HepG2 (cell line): ENCODE results near the gene LRRC27. TPM values are rescaled to one million over a fixed set of nuclear protein-coding genes. Genes with fewer than 3 reads are reported as not detected.
A peak's percentile ranks its signal among the peaks of the same experiment; 100 is the strongest.

ENCODE experiments used
- ATAC-seq: fragments of 200-7000 bp; cut with Tn5 transposase; 3 replicates; pipeline ENCODE4 v1.9.1; 2020; ENCODE audit warnings: mild to moderate bottlenecking, moderate library complexity
- BruUV-seq: library from RNA; stranded (reverse); fragments of 400-500 nt; replicated peaks from 2 replicates; lab custom pipeline; 2021; lab: Mats Ljungman, UMichigan
- CTCF ChIA-PET: fragments of 300-600 bp; formaldehyde crosslinking; extraction: SDS; loops from one replicate; lab custom pipeline; 2021; ENCODE audit warnings: low total read pairs, inconsistent platforms, low intra/inter-chr PET ratio; lab: Yijun Ruan, JAX
- POLR2A ChIA-PET: fragments of 350-600 bp; sonication (Branson Sonifier 250); formaldehyde crosslinking; loops from one replicate; lab custom pipeline; 2020; ENCODE audit warnings: antibody characterized with exemption, inconsistent platforms; lab: Yijun Ruan, JAX
- DNase-seq: peaks from one replicate; pipeline ENCODE4 v3.0.0-alpha.2; 2015; ENCODE audit warnings: low spot score
- FAIRE-seq: peaks from 3 replicates; lab custom pipeline; 2011; peaks lifted over from hg19 to GRCh38; lab: Jason Lieb, UNC
- H2AFZ ChIP-seq: one replicate; pipeline ENCODE4 v1.6.1; 2011; ENCODE audit warnings: low read length, inconsistent platforms
- H3K27ac ChIP-seq: fragments of 300-600 bp; 3 replicates; pipeline ENCODE4 v1.8.0; 2011; ENCODE audit warnings: mixed run types, mild to moderate bottlenecking, mixed read lengths, low read length, inconsistent platforms; ENCODE audit not compliant: insufficient read depth; ENCODE audit errors: extremely low read length
- H3K27me3 ChIP-seq, 2 experiments: fragments of 200-600 bp in 1 of 2; 2 replicates in 1 of 2; 3 replicates in 1 of 2; pipeline versions ENCODE4 v1.6.0 to v1.8.0; 2011; ENCODE audit warnings: low read length in 2 of 2, mild to moderate bottlenecking in 2 of 2, moderate library complexity in 2 of 2, inconsistent platforms in 1 of 2; ENCODE audit not compliant: insufficient read depth in 2 of 2, control insufficient read depth in 1 of 2
- H3K36me3 ChIP-seq, 2 experiments: fragments of 200-600 bp in 1 of 2; replicated peaks in 1 of 2; 2 replicates in 1 of 2; 3 replicates in 1 of 2; pipeline versions ENCODE4 v1.5.1 to v1.8.0; 2011; ENCODE audit warnings: low read length in 2 of 2, inconsistent platforms in 1 of 2; ENCODE audit not compliant: insufficient read depth in 2 of 2, control insufficient read depth in 1 of 2
- H3K4me1 ChIP-seq: 2 replicates; pipeline ENCODE4 v1.5.1; 2012; ENCODE audit warnings: low read length, inconsistent platforms; ENCODE audit not compliant: insufficient read depth
- H3K4me2 ChIP-seq: 2 replicates; pipeline ENCODE4 v1.6.0; 2011; ENCODE audit warnings: low read depth, low read length, inconsistent platforms
- H3K4me3 ChIP-seq, 3 experiments: fragments of 200-600 bp in 1 of 3; sonication (generic), shearing (Covaris generic) in 1 of 3; replicated peaks in 1 of 3; 2 replicates each; pipeline ENCODE4 v1.5.1; 2011 to 2016; ENCODE audit warnings: low read length in 3 of 3, inconsistent platforms in 2 of 3, low read depth in 2 of 3, mild to moderate bottlenecking in 2 of 3, control low read depth in 1 of 3, mixed read lengths in 1 of 3; ENCODE audit not compliant: insufficient read depth in 1 of 3
- H3K79me2 ChIP-seq: one replicate; pipeline ENCODE4 v1.6.1; 2011; ENCODE audit warnings: low read length, inconsistent platforms; ENCODE audit not compliant: insufficient read depth
- H3K9ac ChIP-seq: 2 replicates; pipeline ENCODE4 v1.6.0; 2011; ENCODE audit warnings: mild to moderate bottlenecking, low read depth, low read length, inconsistent platforms; ENCODE audit not compliant: insufficient read depth
- H3K9me3 ChIP-seq: 2 replicates; pipeline ENCODE4 v1.5.1; 2012; ENCODE audit warnings: mild to moderate bottlenecking, low read length
- H4K20me1 ChIP-seq: 2 replicates; pipeline ENCODE4 v1.6.0; 2011; ENCODE audit warnings: inconsistent platforms, mild to moderate bottlenecking, low read length, moderate library complexity; ENCODE audit not compliant: insufficient read depth
- MNT ChIP-seq: fragments of 450-650 bp; IDR thresholded peaks from 2 replicates; pipeline ENCODE4 v1.6.1; 2016
- MZF1 ChIP-seq: sonication (generic); formaldehyde crosslinking; IDR thresholded peaks from 2 replicates; pipeline ENCODE4 v1.8.1; 2023; ENCODE audit warnings: mild to moderate bottlenecking, missing genetic modification reagents, borderline replicate concordance
- PBX2 ChIP-seq: IDR thresholded peaks from 2 replicates; pipeline ENCODE4 v1.6.1; 2016; ENCODE audit warnings: control low read depth
- TCF7 ChIP-seq: sonication (generic); IDR thresholded peaks from 2 replicates; pipeline ENCODE4 v1.6.1; 2016; ENCODE audit warnings: antibody characterized with exemption, low read depth
- ZNF292 ChIP-seq: sonication (generic); formaldehyde crosslinking; IDR thresholded peaks from 2 replicates; pipeline ENCODE4 v1.8.1; 2022; ENCODE audit warnings: mild to moderate bottlenecking, low read depth, missing genetic modification reagents, borderline replicate concordance
- ZNF629 ChIP-seq: sonication (generic); formaldehyde crosslinking; conservative IDR thresholded peaks from 2 replicates; pipeline ENCODE4 v1.5.0; 2020; ENCODE audit warnings: missing genetic modification reagents
- ZNF792 ChIP-seq: IDR thresholded peaks from 2 replicates; pipeline ENCODE4 v1.6.1; 2016
- WGBS: methylation state at CpG from one replicate; pipeline ENCODE4 v1.1.6; 2017; ENCODE audit warnings: low lambda C conversion rate; 5-methylcytosine and 5-hydroxymethylcytosine counted together
- in situ Hi-C: cut with HindIII; loops from 2 replicates; pipeline ENCODE4 v1.10.0; 2017; ENCODE audit warnings: low pct_unique_long_range_greater_than_20kb; ENCODE audit not compliant: extremely low pct_ligation_motif_present
- intact Hi-C: fragments of 100-400 bp; cut with micrococcal nuclease; formaldehyde crosslinking; loops from one replicate; pipeline ENCODE4 v1.10.0; 2022; ENCODE audit not compliant: unreplicated experiment
- polyA plus RNA-seq, 8 experiments: library from polyadenylated mRNA; depleted of rRNA in 3 of 8; stranded (reverse) in 7 of 8; unstranded in 1 of 8; fragments of >200 nt; fragmentation: Illumina TruSeq in 4 of 8; extraction: Trizol in 4 of 8; gene quantifications; 2 replicates each; pipeline versions ENCODE4 v1.2.1 to v1.2.3, GENCODE V29; 2011 to 2016; ENCODE audit warnings: low read depth in 4 of 8, missing spikeins in 1 of 8, mixed read lengths in 1 of 8; ENCODE audit not compliant: insufficient read depth in 1 of 8
- total RNA-seq, 5 experiments: library from RNA; depleted of rRNA; stranded (reverse); fragments of >200 nt; fragmentation: Illumina TruSeq; extraction: Trizol; gene quantifications; 2 replicates each; pipeline ENCODE4 v1.2.3, GENCODE V29; 2016; ENCODE audit warnings: low read depth in 1 of 5

LRRC27 gene
- total and polyA plus RNA-seq, 2 of the 13 experiments (the other 11 are each of a cell fraction or from before 2014, with no cell fraction given): 4.2 to 4.6 TPM

GRCh38 chr10:132400547-132401151 lies 68.7 kb downstream of the LRRC27 start (continued):
- TF ChIP-seq MNT (no peak), MZF1 (no peak)

- FAIRE-seq: no peak
- 81% methylated on average over 8 of the region's 20 CpGs for WGBS
- no peaks in the 10 kb centered on the region for H3K79me2 ChIP-seq
These were observed 69.6 kb downstream of the LRRC27 start for GRCh38 chr10:132401401-132402118.

More at GRCh38 chr10:132401401-132402118, 69.6 kb downstream of the LRRC27 start:
- no peaks in the 10 kb centered on the region; a peak in 1 of 5 replicates for H3K36me3 ChIP-seq
- CTCF ChIA-PET: no interaction called here
- in situ Hi-C loops: no loop called here
- intact Hi-C loops: no loop called here
- no peak overlapping the region for H3K27ac ChIP-seq
- TF ChIP-seq ZNF629 (CRISPR knock-in tag) (peak; percentile 70), ZNF792 (CRISPR knock-in tag) (no peak), ZNF292 (CRISPR knock-in tag) (no peak), PBX2 (CRISPR knock-in tag) (no peak), TCF7 (no peak)
- TF ChIP-seq, all 625 proteins: peak for 1
- no peak overlapping the region for H3K4me2 ChIP-seq
- no peaks in the 10 kb centered on the region for H4K20me1 ChIP-seq
- ATAC-seq (no peak), DNase-seq (no peak)
- H3K4me3 ChIP-seq: no peak overlapping the region
- H3K9me3 ChIP-seq: no peaks in the 10 kb centered on the region
- POLR2A ChIA-PET: no interaction called here
- no peak overlapping the region for H2AFZ ChIP-seq
- no peak overlapping the region for H3K9ac ChIP-seq
- H3K4me1 ChIP-seq: peaks cover 10% of the 10 kb centered on the region; the same call in 1 of the 2 replicates
- no peaks in the 10 kb centered on the region; a peak in 1 of 5 replicates for H3K27me3 ChIP-seq
- BruUV-seq: no TSS peak
